ENCODE results near the gene MSI2.
A peak's percentile ranks its signal among the peaks of the same experiment; 100 is the strongest.

MSI2 gene

DNA sequence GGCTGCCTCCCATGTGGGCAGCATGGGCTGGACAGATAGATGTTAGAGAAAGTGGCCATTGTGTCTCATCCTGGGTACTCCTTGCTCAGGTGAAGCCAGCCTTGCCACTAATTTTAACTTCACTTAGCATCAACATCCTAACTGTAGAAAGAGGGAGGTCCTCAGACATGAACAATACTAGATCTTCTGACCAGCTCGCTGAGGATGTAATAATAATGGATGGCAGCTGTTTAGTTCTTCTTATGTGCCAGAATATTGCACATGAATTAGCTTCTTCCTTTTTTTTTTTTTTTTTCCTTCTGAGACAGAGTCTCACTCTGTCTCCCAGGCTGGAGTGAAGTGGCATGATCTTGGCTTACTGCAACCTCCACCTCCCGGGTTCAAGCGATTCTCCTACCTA lies 256.4 kb downstream of the MSI2 start:
- Histone ChIP-seq H3K4me1 (ENCODE audit: control insufficient read depth, insufficient read depth, low read length) (no peaks in the 10 kb centered on the region), H3K4me3 (ENCODE audit: low read length) (no peak overlapping the region), H3K27ac (ENCODE audit: low read depth, low read length) (no peak overlapping the region), H3K36me3 (ENCODE audit: control insufficient read depth, insufficient read depth, low read length) (no peaks in the 10 kb centered on the region), H3K27me3 (ENCODE audit: control insufficient read depth, insufficient read depth, low read length) (no peaks in the 10 kb centered on the region), H3K9ac (ENCODE audit: low read length) (no peak overlapping the region)

DNA sequence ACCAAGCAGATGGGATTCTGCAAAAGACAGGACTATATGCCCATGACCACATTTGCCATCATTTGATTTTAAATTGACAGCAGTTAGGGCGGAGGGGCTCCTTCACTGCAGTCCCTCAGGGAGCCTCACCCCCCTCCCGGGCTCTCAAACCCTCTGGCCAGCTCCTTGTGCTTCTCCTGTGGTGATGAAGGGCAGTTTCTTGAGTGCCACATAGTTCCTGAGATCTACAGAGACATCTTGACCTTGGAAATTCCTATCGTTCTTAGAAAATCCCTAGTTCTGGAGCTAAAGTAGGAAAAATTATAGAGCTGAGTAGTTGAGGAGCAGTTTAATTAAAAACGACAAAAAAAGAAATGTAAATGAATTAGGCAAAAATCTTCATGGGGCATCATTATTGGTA lies 257.2 kb downstream of the MSI2 start:
- H3K9ac ChIP-seq (ENCODE audit: low read length), result no peak overlapping the region
- no peaks in the 10 kb centered on the region for H3K4me1 ChIP-seq (ENCODE audit: control insufficient read depth, insufficient read depth, low read length)
- H3K36me3 ChIP-seq (ENCODE audit: control insufficient read depth, insufficient read depth, low read length), result no peaks in the 10 kb centered on the region
- no peaks in the 10 kb centered on the region for H3K27me3 ChIP-seq (ENCODE audit: control insufficient read depth, insufficient read depth, low read length)
- H3K27ac ChIP-seq (ENCODE audit: low read depth, low read length), result no peak overlapping the region
- no peak overlapping the region for H3K4me3 ChIP-seq (ENCODE audit: low read length)

GRCh38 chr17:57514614-57515013 lies 258.3 kb downstream of the MSI2 start:
- H3K4me1 ChIP-seq (ENCODE audit: control insufficient read depth, insufficient read depth, low read length), result no peaks in the 10 kb centered on the region
- no peaks in the 10 kb centered on the region for H3K36me3 ChIP-seq (ENCODE audit: control insufficient read depth, insufficient read depth, low read length)
- no peak overlapping the region for H3K27ac ChIP-seq (ENCODE audit: low read depth, low read length)
- H3K27me3 ChIP-seq (ENCODE audit: control insufficient read depth, insufficient read depth, low read length), result no peaks in the 10 kb centered on the region
- H3K9ac ChIP-seq (ENCODE audit: low read length), result no peak overlapping the region
- H3K4me3 ChIP-seq (ENCODE audit: low read length), result no peak overlapping the region

DNA sequence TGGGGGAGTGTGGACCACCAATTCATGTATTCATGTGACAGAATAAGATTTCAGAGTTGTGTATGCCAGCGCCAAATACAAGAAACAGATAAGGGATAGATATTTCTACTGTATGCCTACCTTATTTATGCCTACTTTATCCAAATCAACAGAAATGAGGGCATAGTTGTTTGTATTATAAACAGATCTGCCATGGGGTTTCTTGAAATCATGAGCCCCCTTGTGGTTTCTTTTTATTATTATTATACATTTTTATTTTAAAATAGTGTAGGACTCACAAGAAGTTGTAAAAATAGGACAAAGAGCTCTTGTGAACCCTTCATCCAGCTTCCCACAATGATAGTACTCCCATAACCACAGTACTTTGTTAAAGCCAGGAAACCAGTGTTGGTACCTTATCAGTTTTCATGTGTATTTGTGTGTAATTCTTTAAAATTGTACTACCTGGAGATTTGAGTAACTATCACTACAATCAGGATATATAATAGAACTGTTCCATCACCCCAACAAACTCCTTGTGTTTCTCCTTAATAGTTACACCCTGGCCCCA lies 259.4 kb downstream of the MSI2 start:
- Histone ChIP-seq H3K27me3 (ENCODE audit: control insufficient read depth, insufficient read depth, low read length) (no peaks in the 10 kb centered on the region), H3K27ac (ENCODE audit: low read depth, low read length) (no peak overlapping the region), H3K4me1 (ENCODE audit: control insufficient read depth, insufficient read depth, low read length) (no peaks in the 10 kb centered on the region), H3K9ac (ENCODE audit: low read length) (no peak overlapping the region), H3K4me3 (ENCODE audit: low read length) (no peak overlapping the region), H3K36me3 (ENCODE audit: control insufficient read depth, insufficient read depth, low read length) (no peaks in the 10 kb centered on the region)

DNA sequence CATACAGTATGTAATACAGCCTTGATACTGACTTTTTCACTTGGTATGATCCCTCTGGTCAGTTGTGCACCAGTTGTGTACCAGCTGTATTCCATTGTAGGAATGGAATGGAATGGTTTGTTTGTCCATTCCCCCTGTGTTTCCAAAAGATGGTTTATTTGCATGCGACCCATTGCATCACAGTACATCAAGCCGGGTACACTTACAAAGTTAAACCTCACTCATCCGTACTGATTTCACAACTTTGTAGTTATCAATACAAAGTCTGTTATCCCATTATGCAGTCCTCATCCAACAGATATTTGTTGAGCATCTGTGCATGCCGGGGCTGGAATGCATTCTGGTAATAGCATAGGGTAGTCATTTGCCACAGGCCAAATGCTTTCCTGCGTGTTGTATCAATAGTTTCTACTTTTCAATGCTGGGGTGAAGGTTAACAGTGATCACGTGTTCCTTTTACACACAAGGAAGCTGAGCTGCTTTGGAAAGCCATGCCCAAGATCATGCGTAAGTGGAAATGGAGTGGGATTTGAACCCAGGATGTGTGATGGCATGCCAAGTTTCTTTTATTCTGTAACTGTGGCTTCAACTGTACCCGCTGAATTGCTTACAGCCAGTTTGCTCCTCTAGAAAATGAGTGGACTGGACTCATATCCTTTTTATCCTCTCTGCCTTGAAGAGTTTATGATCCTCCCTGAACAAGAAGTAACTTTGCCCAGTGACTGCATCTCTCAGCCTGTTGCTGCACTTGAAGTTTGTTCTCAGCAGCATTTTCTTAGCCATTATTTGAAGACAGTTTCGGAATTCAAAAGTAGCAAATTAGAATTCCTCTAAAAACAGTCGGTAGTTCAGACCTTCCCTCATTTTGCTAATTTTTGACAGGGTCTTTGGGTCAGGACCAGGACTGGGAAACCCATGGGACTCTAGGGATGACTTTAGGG lies 260.2 kb downstream of the MSI2 start:
- Histone ChIP-seq H3K36me3 (ENCODE audit: control insufficient read depth, insufficient read depth, low read length) (no peaks in the 10 kb centered on the region), H3K27me3 (ENCODE audit: control insufficient read depth, insufficient read depth, low read length) (no peaks in the 10 kb centered on the region), H3K9ac (ENCODE audit: low read length) (no peak overlapping the region), H3K4me1 (ENCODE audit: control insufficient read depth, insufficient read depth, low read length) (no peaks in the 10 kb centered on the region), H3K4me3 (ENCODE audit: low read length) (no peak overlapping the region), H3K27ac (ENCODE audit: low read depth, low read length) (no peak overlapping the region)

GRCh38 chr17:57517273-57517631 lies 260.9 kb downstream of the MSI2 start:
- H3K27me3 ChIP-seq (ENCODE audit: control insufficient read depth, insufficient read depth, low read length), result no peaks in the 10 kb centered on the region
- no peaks in the 10 kb centered on the region for H3K4me1 ChIP-seq (ENCODE audit: control insufficient read depth, insufficient read depth, low read length)
- H3K4me3 ChIP-seq (ENCODE audit: low read length), result no peak overlapping the region
- H3K9ac ChIP-seq (ENCODE audit: low read length), result no peak overlapping the region
- no peak overlapping the region for H3K27ac ChIP-seq (ENCODE audit: low read depth, low read length)
- H3K36me3 ChIP-seq (ENCODE audit: control insufficient read depth, insufficient read depth, low read length), result no peaks in the 10 kb centered on the region

- Histone ChIP-seq H3K4me3 (ENCODE audit: low read length) (no peak overlapping the region), H3K36me3 (ENCODE audit: control insufficient read depth, insufficient read depth, low read length) (no peaks in the 10 kb centered on the region), H3K9ac (ENCODE audit: low read length) (no peak overlapping the region), H3K27ac (ENCODE audit: low read depth, low read length) (no peak overlapping the region), H3K4me1 (ENCODE audit: control insufficient read depth, insufficient read depth, low read length) (no peaks in the 10 kb centered on the region), H3K27me3 (ENCODE audit: control insufficient read depth, insufficient read depth, low read length) (no peaks in the 10 kb centered on the region)
Observed at GRCh38 chr17:57517632-57518456, 261.5 kb downstream of the MSI2 start.

- H3K4me1 ChIP-seq (ENCODE audit: control insufficient read depth, insufficient read depth, low read length), result no peaks in the 10 kb centered on the region
- no peak overlapping the region for H3K4me3 ChIP-seq (ENCODE audit: low read length)
- peak overlapping the region; percentile 11 for H3K27ac ChIP-seq (ENCODE audit: low read depth, low read length)
- H3K36me3 ChIP-seq (ENCODE audit: control insufficient read depth, insufficient read depth, low read length), result no peaks in the 10 kb centered on the region
- H3K9ac ChIP-seq (ENCODE audit: low read length), result no peak overlapping the region
- no peaks in the 10 kb centered on the region for H3K27me3 ChIP-seq (ENCODE audit: control insufficient read depth, insufficient read depth, low read length)
Observed at GRCh38 chr17:57518587-57519581, 262.6 kb downstream of the MSI2 start.

DNA sequence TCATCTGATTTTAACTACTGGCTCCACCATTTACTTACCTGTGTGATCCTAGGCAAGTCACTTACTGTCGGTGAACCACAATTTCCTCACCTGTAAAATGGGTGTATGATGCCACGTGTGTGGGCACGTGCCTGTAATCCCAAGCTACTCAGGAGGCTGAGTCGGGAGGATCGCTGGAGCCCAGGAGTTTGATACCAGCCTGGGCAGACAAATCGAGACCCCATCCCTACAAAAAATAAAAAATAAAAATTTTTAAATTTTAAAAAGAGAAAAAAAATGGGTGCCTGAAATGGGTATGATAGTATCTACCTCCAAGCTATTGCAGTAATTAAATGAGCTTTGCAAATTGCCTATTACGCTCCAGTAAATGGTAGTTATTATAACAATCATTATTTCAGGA lies 263.5 kb downstream of the MSI2 start:
- H3K27ac ChIP-seq (ENCODE audit: low read depth, low read length), result no peak overlapping the region
- no peak overlapping the region for H3K4me3 ChIP-seq (ENCODE audit: low read length)
- no peaks in the 10 kb centered on the region for H3K27me3 ChIP-seq (ENCODE audit: control insufficient read depth, insufficient read depth, low read length)
- H3K9ac ChIP-seq (ENCODE audit: low read length), result no peak overlapping the region
- H3K4me1 ChIP-seq (ENCODE audit: control insufficient read depth, insufficient read depth, low read length), result no peaks in the 10 kb centered on the region
- H3K36me3 ChIP-seq (ENCODE audit: control insufficient read depth, insufficient read depth, low read length), result no peaks in the 10 kb centered on the region

- Histone ChIP-seq H3K4me3 (ENCODE audit: low read length) (no peak overlapping the region), H3K36me3 (ENCODE audit: control insufficient read depth, insufficient read depth, low read length) (no peaks in the 10 kb centered on the region), H3K4me1 (ENCODE audit: control insufficient read depth, insufficient read depth, low read length) (no peaks in the 10 kb centered on the region), H3K9ac (ENCODE audit: low read length) (no peak overlapping the region), H3K27ac (ENCODE audit: low read depth, low read length) (no peak overlapping the region), H3K27me3 (ENCODE audit: control insufficient read depth, insufficient read depth, low read length) (no peaks in the 10 kb centered on the region)
Observed at GRCh38 chr17:57521606-57522005, 265.3 kb downstream of the MSI2 start.

DNA sequence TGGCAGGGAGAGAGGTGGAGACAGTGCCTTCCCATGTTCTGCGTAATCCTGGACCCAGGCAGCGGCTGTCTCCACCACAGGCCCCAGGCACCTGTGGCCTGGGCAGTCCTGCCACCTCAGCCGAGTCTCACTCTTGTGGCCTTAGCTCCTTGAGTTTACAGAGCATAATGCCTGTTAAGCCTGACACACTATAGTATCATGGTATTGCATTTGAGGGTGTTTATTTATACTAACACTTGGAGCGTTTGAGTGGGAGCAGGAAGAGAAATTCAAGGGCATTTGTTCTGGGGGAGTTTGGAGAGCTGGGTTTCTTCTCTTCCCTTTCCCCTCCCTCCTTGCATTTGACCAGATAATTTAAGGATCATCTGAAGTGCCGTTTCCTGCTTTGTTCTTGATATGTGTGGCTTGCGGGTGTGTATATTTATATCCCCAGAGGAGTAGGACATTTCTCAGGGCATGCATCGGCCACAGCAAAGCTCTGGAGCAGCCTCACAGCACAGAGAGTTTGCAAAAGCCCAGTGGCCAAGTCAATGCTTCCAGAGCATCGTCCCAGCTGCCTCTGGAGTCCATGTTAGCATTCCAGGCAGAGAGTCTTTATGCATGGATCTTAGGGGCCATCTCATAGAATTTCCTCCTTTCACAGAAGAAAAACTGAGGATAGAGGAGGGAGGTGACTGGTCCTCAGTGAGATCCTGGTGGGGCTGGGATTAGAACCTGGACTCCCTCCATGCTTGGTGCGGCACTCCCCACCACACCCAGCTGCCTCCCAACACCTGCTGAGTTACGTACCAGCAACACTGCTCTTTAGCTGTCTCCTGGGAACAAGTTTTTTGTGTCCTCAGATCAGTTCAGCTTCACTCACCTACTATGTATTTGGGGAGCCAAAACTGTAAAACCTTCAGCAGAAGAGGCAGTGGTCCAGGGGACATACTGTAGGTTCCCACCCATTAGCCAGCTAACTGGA lies 266.0 kb downstream of the MSI2 start:
- Histone ChIP-seq H3K9ac (ENCODE audit: low read length) (no peak overlapping the region), H3K36me3 (ENCODE audit: control insufficient read depth, insufficient read depth, low read length) (no peaks in the 10 kb centered on the region), H3K27me3 (ENCODE audit: control insufficient read depth, insufficient read depth, low read length) (no peaks in the 10 kb centered on the region), H3K4me3 (ENCODE audit: low read length) (no peak overlapping the region), H3K27ac (ENCODE audit: low read depth, low read length) (no peak overlapping the region), H3K4me1 (ENCODE audit: control insufficient read depth, insufficient read depth, low read length) (no peaks in the 10 kb centered on the region)
